Epidermal melanocyte (primary cell): ENCODE measurements around the gene SLC17A9.

Source experiments
- DNase-seq: peaks from one replicate; pipeline ENCODE4 v3.0.0; 2011; ENCODE audit warnings: low spot score; ENCODE audit not compliant: insufficient read length

The SLC17A9 gene

DNA sequence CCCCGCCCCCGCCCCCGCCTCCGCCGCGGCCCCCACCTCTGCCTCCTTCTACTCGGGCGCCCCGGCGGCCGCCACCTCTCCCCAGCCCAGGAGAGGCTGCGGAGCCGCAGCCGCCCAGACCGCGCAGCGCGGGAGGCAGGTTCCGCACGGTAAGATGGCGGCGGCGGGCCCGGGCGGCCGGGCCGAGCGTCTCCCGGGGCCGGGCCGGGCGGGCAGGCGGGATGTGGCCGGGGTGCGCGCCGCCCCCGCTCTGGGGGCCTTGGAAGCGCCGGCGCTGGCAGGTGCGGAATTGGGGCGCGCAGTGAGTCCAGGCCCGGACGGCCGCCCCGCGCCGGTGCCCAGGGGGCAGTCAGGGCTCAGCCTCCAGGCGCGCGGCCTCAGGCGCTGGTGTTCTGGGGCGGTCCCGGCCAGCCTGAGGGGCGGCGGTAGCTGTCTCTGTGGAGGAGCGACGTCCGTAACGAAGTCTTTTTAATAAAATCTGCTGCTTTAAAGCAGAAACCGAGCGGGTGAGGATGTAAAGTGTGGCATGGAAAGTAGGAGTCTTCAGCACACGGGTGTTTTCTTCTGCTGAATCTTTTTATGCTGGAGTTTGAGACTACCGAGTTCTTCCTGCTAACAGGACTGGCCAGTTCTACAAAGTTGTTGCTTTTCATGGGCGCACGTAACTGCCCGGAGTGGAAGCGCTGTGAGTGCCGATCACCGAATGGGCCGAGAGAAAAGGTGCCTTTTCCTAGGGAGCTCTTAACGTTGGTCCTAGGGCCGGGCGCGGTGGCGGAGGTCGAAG lies 14.2 kb upstream of the SLC17A9 start, which contains the start of gene GID8:
Gene GID8 (plus strand): TSS at position 43 of the 784 bp plus-strand sequence. CDS start 3,356 bp downstream, outside the sequence.
- DNase-seq = peak; percentile 14

DNA sequence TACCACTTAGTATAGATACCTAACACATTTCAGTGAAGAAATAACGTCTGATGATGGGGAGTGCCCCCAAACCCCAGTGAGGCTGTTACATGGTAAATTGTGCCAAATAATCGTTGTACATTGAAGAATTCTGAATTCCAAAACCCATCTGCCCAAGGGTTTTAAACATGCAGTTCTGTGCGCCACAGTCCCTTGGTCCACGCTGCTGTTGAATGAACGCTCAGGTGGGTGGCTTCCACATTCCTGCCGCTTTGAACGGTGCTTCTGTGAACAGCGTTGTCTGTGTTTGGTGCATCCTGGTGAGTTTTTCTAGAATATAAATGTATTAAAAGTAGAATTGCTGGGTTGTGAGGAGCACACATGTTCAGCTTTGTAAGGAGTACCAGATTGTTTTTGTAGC lies 11.6 kb upstream of the SLC17A9 start:
- no peak for DNase-seq

DNA sequence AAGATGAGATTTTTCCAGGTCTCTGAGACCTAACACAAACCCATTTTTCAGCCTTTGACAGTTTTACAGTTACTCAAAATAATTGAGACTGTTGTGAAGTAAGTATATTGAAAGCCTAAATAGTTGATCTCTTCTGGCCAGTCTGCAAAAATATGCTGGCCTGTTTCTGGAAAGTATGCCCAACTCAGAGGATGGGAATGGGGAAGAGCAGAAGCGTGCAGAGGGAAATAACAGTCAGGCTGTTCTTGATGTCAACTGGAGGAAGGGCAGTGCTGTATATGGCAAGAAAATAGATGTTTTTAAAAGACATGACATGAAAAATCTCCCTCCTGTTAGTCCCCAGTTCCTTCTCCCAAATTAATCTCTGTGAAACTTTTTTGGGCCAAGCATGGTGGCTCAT lies 10.7 kb upstream of the SLC17A9 start:
- DNase-seq = no peak

DNA sequence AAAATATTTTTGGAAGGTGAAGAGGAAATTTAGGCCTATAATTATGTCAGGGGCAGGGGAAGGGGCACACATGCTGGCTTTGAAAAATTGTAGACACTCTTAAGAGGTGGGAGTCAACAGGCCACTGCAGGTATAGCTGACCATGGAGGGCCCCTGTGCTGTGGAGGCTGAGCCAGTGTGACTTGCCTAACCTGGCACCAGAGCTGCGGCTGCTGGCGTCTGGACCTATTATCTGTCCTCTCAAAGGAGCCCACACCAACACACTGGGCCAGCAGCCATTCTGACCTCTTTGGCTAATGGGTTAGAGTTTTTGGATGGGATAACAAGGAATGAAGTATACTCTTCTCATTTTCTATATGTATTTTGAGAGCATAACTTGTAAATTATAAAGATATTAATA lies 10.1 kb upstream of the SLC17A9 start:
- no peak for DNase-seq

DNA sequence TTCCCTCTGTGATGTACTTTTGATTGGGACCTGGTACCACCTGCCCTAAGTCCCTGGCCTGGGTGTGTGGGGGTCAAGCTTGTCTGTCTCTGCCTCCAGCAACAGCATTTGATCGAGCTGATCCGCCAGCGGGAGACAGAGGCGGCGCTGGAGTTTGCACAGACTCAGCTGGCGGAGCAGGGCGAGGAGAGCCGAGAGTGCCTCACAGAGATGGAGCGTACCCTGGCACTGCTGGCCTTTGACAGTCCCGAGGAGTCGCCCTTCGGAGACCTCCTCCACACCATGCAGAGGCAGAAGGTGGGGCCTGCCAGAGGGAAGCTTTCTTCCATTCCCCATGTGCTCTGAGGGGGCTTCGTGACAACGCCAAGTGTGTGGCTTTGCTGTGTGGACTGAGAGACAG lies 9.1 kb upstream of the SLC17A9 start:
- DNase-seq = no peak

DNA sequence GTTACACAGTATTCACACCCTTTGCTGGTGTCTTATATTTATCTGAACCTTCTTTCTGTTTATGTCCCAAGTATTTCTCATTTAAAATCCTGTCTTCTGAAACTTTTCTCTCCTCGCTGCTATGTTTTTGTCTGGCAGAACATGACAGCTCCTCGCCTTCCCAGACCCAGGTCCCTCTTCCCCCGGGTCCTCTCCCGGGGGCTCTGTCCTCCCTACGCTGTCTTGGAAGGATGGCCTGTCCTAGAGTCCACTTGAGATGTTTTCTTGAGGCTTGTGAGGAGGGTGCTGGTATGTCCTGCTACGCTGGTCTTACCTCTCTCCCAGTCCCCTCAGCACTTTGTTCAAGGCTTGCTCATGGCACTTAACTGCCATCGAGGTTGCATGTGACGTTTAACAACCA lies 8.3 kb upstream of the SLC17A9 start:
- no peak for DNase-seq

DNA sequence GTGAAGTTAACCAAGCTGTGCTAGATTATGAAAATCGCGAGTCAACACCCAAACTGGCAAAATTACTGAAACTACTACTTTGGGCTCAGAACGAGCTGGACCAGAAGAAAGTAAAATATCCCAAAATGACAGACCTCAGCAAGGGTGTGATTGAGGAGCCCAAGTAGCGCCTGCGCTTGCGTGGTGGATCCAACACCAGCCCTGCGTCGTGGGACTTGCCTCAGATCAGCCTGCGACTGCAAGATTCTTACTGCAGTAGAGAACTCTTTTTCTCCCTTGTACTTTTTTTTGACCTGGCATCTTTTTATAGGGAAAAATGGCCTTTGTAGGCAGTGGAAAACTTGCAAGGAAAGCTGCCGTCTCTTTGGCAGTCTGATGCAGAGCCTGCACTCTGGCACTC lies 7.8 kb upstream of the SLC17A9 start:
- no peak for DNase-seq

DNA sequence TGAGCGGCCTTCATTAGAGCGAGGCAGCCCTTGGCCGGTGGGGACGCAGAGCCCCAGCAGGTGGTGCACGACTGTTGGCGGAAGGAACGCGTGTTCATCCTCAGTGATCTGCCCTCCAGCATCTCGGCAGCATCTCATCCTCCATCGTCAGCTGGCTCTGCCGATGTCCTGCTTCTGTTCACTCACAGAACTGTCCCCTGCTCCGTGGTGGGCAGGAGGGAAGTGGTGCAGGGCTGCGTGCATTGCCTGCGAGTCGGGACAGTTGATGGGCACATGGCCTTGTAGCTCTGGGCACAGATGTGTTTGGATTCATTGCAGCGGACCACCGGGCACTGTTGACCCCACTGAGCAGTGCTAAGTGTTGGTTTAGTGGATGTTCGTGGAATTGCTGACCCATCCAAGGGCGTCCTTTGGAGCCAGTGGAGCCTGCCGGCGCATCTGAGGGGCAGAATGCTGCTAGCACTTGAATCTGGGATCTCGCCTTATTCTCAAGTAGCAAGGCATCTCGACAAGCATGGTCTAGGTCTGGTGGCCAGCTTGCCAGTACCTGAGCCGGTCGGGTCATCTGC lies 6.7 kb upstream of the SLC17A9 start:
- DNase-seq = no peak

DNA sequence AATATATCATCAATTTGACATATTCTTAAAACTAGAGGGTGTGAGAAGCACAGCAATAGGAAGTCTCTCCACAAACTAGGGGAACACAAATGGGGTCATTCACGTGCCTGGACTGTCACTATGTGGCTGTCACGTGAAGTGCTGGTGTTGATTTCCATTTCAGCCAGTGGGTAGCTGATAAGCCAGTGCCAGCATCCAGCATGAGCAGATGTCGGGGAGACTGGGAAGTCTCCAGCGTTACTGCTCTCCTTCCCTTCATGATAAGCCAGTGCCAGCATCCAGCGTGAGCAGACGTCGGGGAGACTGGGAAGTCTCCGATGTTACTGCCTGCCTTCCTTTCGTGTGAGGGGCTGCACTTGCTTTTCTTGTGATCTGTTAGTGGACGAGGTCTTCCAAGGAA lies 5.6 kb upstream of the SLC17A9 start:
- DNase-seq = no peak

DNA sequence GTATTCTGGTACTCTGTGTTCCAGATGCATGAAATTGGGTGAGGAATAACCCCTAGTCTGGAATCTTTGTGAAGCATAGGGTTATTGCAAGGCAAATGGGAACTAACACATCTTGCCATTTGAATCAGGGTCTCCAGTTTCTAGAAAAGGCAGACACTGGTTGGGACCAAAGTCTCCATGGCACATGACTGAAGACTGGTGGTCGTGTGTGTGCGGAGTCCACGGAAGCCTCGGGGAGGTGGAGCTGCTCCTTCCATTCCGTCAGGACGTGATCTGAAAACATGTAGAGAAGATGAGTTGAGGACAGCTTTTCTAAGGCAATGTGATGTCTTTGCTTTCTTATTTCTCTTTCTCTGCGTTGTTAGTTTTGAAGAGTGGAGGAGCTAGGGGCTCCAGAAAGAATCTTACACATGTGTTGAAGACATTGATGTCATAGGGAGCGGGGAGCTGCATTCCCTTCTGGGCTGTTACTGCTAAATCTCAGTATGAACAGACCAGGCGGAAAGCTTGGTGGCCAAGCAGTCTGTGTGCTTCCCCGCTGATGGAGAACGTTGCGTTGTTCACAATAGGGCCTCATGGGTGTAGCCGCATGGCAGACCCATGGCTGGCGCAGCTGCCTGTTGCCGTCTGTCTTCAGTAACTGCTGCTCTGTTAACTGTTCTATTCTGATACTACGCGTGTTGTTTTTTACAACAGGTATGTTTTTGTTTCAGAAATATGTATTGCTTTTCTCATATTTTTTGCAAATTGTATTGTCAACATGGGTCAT lies 4.8 kb upstream of the SLC17A9 start:
- no peak for DNase-seq

DNA sequence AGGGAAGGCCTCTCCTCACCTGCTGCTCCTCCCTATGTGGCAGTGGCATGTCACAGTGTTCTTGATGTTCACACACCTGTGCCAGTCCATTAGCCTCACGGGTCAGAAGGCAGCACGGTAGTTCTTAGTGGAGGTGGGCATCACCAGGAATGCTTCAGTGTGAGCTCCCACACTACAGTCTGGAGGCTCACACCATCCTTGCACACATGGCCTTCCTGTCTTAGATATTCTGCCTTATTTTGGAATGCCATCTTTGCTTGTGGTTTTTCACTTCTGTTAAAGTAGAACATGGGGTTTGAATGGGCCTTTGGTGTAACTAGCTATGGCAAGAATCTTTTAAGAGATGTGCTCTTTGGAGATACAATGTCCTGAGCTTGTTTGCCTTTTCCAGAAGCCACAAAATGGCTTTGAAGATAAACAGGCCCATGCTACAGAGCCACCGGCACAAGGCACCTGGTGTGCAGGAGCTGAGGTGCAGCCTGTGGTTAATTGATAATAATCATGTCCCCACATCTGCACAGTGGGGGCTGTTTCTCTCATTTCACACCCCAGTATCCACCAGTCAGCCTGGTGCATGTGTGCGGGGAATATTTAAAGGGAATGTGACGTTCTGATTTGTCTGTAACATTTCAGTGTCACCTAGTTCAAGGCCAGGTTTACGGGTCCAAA lies 3.2 kb upstream of the SLC17A9 start:
- DNase-seq = no peak

DNA sequence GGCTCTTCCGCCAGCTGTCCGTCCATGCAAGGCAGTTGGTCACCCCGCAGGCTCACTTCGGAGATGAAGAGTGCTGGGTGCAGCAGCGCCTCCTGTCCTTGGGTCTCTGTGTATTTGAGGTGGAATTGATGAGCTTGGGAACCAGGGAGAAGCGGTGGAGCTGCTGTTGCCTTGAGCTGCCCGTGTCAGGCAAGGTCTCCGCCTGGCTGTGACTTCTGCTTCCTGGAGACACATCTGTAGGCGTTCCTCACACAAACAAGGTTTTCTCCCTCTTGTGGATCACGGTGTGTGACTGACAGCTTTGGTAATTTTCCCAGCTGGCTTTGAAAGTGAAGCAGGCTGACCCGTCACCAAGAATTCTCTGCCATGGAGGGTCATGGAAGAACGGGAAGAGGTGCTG lies 2.5 kb upstream of the SLC17A9 start:
- no peak for DNase-seq

DNA sequence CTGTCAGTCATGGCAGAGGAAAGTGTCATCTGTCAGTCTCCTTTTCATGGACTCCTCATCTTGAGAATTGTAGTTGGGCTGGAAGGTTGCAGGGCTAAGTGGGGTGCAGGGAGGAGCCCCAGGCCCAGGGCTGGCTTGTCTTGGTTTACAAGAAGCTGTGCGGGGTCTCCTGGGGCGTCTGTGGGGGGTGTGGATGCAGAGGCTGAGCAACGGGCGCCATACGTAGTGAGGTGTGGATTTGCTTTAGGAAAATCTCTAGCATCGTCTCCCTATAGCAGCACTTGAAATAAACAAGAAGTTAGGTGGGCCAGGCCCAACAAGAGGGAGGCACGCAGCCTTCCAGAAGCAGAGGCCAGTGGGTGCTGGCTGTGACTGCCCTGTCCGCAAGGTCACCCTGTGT lies 1.8 kb upstream of the SLC17A9 start:
- no peak for DNase-seq

DNA sequence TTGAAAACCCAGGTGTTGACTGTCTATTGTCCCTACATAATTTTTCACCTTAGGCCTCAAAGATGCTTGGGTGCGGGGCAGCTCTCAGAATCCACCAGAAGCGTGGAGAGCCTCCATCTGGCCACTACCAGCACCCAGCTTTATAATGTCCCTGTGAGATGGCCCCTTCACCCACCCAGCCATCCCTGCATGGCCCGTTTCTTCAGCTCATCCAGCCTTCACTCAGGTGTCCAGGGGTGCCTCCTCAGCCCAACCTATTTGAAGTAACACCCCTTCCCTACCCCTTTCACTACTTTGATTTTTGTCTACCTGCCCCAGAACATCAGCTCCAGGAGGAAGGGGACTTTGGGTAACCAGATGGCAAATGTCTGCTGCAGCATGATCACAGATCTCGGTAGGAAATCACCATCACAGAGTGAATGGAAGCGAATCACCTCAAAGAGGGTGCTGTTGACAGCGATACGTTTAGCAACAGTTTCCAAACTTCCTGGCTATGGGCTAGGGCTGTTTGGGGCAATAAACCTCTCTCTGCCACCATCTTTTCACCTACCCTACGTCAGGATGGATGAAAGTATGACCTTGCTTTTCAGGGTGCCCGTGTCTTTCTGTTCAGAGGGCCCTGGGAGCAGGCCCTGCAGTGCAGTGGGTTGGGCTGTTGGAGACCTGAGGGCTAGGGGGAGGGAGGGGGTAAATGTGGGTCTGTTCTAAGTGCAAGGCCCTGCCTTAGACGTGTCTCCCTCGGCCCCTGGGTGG lies 1.2 kb upstream of the SLC17A9 start:
- no peak for DNase-seq

DNA sequence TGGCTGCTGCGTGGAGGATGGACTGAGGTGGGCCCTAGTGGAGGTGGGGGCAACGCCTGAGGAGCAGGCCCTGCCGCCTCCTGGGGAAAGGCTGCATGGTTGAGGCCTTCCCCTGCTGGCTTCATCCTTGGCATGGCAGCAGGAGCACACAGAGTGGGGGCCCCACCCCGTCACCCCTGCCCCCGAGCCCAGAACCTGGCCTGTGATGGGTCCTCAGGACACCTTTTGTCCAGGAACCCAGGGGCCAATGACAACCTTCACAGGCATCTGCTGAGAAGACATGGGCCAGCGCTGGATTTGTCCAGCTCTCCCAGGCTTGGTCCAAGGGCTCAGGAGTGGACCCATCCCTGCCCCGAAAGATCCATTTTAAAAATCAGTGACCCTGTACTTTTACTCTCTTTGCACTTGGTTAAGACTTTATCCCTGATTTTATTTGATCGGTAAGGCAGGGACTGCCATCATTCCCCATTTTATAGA lies 575 bp upstream of the SLC17A9 start:
- no peak for DNase-seq

DNA sequence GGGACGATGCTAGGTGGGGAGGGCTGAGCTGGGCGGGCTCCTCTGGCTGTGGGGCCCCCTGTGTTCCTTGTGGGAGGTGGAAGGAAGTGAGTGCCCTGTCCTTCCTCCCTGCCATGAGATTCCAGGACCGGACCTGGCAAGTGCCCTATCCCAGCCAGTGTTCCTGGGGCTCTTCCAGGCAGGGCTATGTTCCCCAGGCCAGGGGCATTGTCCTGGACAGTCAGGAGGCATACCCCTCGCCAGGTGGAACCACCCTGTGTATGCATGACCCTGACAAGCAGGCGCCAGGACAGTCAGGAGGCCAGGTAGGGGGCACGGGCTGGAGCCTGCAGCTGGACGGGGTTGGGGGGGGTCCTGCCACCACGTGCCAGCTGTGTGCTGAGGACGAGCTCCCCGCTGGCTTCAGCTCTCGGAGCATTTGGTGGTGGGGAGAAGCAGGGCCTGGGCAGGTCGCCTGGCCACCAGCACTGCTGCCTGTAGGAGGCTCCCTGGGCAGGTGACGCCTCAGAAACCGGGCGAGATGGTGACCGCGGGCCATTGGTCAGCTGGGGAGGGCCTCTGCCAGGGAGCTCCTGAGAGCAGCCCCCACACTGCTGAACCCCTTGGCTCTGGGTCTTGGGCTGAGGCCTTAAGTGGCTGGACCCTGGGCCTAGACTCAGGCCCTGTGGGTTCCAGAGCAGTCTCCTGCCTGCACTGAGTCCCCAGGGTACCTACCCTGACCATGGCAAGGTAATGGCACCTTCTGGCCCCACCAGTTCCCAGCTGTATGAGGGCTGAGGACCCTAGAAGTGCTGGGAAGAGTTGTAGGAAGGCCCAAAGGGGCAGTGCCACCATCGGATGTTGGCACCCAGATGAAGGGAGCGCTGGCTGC lies 694 bp downstream of the SLC17A9 start:
- no peak for DNase-seq

DNA sequence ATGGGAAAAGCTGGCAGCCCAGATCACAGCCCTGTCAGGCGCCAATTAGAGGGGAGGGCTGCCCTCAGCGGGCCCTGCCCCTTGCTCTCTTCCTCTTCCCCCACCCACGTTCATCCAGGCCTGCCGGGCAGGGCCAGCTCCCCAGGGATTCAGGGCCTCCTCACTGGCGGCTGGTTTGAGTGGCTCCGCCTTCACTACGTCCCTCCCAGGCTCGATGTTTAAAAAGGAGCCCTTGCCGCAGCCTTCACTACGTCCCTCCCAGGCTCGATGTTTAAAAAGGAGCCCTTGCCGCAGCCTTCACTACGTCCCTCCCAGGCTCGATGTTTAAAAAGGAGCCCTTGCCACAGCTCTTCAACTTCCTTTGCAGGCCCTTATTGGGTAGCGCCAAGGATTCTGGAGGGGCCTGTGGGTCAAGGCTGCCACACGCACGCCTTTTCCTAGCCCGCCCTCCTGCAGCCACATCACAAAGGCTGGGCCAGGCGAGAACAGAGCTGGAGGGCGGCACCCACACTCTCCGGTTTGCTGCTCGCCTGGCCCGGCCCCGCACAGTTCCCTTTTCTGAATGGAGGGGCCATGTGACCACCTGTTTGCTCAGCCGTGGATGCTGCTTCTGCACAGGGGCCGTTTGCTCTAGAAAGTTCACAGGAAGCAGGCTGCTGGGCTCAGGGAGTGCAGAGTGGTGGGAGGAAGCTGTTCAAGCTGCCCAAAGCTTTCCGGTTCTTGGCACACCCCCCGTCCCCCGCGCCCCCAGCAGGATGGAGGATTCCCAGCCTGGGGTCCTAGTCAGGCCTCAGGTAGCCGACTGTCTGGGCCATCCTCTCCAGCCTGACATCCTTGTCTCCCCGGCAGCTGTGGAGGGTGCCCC lies 1.6 kb downstream of the SLC17A9 start:
- peak; percentile 54 for DNase-seq

DNA sequence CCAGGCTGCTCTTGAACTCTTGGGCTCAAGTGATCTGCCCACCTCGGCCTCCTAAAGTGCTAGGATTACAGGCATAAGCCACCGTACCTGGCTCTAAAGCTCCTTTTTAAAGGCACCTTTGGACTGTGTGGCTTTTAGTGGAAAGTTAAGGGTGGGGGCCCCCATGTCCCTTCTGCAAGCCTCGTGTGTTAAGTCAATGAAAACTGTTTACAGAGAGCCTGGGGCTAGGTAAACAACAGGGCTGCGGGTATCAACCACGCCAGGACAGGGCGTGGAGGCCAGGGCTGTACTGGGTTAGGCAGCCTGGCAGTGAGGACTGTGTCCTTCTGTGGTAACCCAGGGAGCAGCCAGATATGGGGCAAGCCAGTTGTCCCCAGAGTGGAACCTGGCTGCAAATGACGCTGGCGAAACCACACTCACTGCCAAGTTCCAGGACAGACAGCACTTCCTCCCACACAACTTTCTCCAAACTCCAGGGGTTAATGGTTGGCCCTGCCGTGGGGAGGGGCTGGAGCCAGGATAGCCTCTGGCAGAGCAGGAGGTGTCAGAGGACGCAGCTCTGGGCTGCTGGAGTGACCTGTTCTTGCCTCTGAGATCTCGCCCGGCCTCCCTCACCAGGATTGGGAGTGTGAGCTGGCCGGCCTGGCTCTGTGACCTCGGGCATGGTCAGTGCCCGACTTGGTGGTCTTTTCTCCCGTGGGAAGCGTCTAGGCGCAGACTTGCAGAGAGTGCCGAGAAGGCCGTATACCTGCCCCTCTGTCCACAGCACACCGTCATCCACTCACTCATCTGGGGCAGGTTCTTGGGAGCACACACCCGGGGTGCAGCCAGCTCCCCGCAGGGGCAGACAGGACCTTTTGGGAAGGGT lies 3.2 kb downstream of the SLC17A9 start:
- DNase-seq = no peak
